NK-92 treated with Interleukin-12 subunit alpha and Interleukin-12 subunit beta, amount 100 ng/mL, for 24 hours (cell line): ENCODE results near the gene CAPZB.
A peak's percentile ranks its signal among the peaks of the same experiment; 100 is the strongest.

Source experiments
- DNase-seq: peaks from one replicate; lab custom pipeline; 2025; lab: John Stamatoyannopoulos, UW

The CAPZB gene

DNA sequence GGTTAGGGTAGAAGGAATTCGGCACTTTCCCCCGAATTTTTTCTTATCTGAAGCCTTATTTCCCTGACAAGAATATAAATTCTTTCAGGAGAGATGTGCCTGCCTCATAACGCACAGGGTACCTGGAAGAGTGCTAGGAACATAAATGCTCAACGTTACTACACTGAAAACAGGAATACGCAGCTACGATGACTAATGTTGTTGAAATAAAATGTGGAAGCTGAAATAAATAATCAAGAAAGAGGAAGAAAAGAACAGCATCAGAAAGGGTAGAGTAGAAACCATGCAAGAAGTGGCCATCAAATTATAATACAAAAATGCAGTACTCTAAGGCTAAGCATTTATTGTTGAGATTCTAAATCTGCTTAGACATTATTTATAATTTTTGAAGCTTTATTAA is 139.3 kb downstream of the CAPZB start:
- no peak for DNase-seq

DNA sequence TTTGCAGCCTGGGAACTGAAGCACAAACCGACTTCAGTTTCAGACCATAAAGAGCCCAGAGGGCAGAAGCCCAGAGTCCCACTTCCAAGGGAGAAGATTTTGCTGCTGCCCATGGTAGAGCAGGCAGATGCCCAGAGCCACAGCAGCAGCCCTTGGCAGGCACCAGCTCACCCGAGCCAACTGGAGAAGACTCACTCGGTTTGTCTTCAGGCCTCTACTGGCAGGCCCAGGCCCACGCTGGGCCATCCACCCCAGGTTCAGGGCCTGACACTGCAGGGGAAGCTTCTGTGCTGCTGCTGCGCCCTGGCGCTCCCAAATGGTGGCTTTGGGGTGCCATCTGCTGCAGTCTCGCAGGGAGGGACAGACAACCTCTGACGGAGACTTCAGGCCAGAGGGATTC is 139.9 kb downstream of the CAPZB start:
- DNase-seq, result no peak

DNA sequence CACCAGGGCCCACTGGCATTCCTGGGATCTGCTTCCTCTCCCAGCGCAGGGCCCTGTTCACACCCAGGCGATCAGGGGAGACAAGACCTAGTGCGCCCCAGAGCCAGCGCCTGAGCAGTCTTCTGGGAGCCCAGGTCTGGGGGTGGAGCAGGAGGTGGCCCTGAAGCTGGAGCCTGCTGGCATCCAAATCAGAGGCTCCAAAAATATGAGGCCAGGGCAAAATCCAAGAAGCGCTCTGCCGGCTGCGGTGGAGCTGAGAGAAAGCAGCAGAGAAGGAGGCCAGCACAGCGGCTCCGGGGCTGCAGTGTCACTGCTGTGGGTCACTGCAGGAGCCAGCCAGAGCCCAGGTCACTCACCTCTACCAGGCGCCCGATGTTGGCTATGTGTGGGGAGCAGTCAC is 140.5 kb downstream of the CAPZB start:
- no peak for DNase-seq

DNA sequence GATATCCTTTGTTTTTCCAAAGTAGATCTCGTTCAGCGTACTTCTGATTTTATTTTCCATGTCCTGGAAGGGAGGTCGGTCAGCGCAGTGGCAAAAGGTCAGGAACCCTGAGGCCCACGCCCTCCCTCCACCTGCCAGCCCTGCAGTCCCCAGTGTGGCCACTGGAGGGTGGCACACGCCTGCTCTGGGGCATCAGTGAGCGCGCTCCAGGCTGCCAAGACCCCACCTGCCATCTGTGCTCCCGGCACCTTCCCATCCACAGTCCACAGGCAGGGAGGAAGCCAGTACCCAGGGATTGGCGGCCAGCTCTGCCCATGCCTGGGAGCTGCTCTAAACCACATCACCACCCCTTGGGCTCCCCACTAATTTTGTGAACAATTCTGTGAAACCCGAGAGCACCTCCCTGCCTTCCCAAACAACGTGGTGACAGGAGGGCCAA is 140.9 kb downstream of the CAPZB start:
- DNase-seq, result peak; percentile 11

DNA sequence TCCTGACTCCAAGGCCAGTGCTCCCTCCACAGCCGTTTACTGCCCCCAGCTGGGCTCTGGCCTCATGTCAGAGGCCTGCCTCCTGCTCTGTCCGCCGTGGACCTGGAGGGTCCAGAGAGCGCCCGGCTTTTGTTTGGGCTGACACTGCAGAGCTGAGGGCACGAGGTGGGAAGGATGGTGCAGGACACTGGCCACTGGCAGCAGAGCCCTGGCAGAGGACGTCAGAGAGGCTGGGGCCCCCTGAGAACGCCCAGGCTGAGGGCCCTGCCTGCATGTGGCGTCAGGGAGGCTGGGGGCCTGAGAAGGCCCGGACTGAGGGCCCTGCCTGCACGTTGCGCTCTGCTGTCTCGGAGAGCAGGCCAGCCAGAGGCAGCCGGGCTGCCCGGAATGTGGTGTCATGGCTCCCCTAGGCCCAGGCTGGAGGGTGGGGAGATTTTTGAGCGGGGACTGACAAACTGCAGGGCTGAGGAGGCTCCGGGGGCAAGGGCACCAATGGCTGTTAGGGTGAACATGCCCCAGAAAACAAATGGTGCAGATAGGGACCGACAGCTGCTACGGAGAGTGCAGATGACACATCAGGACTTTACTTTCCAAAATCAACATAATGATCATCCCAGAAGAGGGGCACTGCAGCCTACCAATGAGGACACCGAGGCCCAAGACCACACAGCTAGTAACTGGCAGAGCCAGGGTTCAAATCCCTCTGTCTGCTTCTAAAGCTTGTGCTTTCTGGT is 141.6 kb downstream of the CAPZB start:
- DNase-seq, result no peak

DNA sequence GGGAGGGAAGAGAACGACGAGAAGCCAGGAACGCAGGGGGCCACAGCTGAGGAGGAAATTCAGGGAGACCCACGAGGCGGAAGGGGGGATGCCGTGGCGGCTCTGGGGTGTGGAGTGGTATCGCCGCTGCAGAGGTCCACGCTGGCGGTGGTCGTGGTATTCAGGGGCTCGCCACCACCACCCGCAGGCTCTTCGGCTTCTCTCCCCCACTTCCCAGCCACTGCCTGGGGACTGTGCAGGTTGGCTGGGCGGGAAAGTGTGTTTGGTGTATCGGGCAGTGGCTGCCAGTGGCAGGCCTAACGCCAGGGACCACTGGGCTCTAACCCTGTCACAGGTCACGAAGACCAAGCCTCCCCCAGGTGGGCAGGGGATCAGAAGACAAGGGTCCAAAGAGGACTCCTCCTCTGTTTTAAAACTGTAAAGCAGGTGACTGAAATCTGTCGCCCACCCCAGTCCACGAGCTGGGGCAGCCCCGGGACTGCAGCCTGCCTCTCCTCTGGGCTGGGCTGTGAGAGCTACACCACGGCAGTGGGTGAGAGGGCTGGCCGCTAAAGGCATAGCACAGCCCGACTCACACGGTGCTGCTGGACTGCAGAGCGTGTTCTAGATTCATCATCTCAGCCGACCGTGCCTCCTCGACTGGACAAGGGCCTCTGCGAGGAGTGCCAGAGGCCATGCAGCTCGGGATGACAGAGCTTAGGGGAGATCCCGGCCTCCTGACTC is 142.3 kb downstream of the CAPZB start:
- DNase-seq, result no peak

DNA sequence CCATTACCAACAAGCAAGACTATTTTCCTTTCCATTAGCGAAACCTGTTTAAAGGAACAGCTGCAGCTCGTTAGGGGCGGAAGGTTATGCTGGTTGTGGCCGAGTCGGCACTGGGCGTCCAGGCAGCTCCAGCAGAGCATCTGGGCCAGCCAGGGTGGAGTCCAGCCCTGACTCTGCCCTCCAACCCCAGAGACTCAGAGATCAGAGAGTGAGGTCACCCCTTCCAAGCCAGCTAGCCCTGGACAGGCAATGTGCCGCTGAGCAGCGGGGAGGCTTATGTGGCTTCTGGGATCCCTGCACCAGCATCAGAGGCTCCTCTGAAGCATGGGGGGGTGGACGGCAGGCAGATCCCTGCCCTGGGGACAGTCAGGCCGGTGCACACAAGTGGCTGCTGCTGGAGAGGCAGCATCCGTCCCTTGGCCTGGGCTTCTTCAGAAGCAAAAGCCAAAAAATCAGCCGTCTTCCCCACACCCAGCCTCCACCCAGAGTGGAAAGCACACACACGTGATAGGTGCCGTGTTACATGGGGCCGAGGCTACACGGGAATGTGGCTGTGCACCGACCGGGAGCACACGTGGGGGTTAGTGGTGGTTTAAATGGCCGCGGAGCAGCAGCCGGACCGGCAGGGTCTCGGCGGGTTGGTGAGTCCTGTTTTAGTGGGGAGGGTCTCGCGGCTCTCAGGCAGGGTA is 143.1 kb downstream of the CAPZB start:
- no peak for DNase-seq

DNA sequence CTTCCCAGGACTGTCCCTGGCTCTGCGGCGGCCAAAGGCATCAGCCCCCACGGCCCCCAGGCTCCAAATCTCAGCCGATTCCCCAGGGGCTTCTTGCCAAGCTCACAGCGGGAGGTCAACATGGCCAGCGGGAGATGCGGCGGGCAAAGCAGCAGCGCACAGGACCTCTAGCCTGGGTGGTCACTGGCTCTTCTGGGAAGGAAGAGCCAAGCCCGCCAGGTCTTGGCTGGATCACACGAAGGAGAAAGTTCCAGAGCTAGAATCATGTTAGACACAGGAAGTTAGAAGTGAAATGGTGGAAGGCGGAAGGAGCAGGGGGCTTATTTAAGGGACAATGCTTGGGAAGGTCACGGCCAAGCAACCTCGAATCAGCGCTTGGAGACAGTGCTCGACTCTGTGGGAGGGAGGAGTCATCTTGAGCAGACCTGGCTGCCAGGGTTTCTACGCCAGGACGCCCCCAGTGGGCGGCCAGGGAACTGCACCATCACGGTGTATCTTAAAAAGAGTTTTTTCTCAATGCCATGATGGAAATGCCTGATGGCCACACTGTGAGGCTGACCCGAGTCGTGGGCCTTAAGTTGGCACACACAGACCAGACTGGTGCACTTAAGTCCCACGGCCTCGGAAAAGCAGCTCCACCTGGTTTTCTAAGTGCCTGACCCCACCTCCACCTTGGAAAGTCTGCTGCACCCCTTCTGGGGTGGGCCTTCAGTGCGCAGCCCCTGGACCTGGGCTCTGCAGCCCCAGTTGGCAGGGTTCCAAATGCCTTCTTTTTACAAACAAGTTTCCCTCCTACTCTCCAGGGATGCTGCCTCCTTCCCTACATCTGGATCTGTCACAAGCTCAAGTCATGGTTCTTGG is 143.9 kb downstream of the CAPZB start:
- peak; percentile 7 for DNase-seq

DNA sequence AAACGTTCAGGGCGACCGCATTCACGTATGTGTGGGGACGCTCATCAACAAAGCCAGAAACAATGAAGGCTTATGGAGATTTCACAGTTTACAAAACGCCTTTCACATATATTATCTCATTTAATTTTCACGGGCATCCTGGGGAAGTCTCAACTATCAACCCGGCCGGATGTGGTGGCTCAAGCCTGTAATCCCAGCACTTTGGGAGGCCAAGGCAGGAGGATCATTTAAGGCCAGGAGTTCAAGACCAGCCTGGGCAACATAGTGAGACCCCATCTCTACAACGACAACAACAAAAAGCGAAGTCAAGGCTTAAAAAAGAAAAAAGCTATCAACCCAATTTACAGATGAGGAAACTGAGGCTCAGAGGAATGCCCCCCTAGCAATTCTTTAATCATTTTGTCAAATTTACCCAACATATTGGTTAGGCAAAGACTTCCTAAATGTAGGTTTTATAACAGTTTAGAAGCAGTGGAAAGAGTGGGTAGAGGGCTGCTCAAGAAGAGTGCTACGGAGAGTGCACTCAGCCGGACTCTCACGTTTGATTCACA is 144.9 kb downstream of the CAPZB start:
- DNase-seq, result no peak

DNA sequence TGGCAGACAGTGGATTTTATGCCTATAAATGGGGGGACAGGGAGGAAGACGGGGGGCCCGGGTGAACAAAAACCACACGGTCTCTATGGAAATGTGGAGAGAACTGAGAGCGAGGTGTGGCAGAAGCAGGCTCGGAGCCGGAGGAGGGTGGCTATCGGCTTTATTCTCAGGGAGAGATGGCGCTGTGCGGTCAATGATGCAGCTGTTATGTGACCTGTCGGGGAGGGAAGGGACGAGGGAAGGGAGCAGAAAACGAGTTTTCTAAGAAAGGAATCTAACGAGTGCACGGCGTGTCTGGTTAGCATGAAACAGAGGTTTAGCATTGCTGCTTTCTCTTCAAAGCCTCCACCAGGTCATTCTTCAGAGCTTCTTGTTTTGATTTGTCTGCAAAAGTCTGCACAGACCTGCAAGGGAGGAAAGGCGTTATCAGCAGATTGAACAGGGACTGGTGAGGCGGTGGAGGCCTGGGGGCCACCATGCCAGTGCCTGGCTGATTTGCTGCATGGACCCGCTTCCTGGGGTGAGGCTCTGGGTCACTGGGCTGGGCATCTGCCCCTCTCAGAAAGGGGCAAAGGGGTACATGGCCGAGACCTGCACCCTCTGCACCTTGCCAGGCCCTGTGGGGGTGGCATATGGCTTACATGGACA is 146.0 kb downstream of the CAPZB start:
- DNase-seq, result no peak

DNA sequence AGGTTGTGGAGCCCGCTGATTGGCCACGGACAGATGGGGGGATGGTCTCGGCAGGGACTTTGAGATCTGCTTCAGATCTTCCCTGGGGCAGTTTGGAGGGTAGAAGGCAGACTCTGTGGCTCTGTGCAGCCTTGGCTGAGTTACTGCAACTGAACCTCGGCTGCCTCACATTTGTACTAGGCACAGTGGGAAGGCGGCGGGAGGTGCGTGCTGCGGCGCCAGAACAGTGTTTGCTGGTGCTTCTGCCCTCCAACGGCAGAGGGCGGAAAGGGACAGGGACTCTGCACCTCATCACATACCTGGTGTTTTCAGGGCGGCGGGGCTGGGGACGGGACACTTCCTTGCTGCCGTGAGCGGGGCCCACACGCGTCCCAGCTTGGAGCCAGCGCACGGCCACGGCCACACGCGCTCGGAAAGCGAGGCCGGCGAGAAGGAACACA is 147.0 kb downstream of the CAPZB start:
- DNase-seq, result no peak

DNA sequence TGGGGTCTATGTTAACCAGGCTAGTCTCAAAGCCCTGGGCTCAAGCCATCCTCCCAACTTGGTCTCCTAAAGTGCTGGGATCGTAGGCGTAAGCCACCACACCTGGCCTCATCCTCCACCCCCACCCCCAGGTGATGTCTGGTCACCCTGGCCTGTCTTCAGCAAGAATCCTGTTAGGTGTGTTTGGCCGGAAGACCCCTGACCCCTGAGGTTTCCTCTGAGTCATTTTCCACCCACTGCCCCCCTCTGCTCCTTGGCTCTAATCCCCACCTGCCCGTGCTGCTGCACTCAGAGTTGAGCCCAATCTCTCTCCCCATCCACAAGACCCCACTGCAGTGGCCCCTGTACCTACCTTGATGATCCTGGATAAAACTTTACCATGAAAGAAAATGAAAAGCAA is 148.1 kb downstream of the CAPZB start:
- DNase-seq, result no peak

DNA sequence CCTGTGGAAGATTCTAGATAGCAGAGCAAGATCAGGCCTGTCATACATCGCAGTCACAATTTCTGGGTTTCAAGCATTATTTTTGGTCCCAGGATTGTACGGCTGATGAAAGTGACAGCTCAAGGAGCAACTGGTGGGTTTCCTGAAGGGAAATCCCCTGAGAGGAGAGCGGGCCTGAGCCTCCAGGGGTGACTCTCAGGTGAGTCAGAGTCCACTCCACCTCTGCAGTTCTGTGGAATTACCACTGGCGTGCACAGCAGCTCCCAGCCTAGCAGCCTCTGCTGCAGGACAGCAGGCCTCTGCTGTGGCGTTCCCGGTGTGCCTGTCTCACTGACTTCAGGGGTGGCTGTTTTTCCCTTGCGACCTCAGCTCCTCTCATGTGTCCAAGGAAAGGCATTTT is 148.8 kb downstream of the CAPZB start:
- no peak for DNase-seq

DNA sequence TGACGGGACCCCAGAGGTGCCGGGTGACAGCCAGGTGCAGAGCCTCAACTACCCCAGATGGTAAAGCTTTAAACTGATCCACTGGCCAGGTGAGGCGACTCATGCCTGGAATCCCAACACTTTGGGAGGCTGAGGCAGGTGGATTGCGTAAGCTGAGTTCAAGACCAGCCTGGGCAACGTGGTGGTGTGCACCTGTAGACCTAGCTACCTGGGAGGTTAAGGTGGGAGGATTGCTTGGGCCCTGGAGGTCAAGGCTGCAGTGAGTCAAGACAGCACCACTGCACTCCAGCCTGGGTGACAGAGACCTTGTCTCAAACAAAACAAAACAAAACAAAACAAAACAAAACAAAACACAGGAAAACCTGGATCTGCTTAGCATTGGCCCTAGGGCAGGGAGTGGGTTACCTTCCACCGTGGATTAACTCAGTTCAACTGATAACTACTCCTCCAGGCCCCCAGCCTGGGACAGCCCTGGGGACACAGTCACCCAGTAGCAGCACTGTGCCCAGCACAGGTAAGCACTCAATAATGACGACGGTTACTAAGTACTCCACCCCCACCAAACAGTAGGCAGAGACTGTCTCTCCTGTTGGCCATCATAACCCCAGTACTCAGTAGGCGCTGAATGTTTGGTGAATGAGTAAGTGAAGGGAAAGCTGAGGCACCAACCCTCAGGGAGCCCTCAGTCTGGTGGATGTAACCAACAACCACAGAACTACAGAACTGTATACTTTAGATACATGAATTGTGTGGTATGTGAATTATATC is 151.6 kb downstream of the CAPZB start:
- DNase-seq, result no peak

DNA sequence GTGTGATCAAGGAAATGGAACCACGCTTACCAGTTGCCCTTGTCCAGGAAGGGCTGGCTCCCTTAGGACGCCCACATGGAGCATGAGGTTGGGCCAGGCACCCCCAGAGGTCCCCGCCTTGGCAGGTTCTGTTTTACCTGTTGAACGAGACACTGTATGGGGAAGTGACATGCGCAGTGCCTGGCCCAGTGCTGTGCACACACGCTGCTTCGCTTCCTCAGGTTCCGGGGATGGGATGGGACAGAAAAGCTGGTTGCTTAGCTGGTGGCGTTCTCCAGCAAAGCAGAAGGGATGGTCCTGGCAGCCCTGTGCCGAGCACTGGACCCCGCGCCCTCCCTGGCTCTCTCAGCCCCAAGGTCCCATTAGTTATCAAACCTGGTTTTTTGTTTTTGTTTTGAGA is 152.5 kb downstream of the CAPZB start:
- DNase-seq, result no peak

DNA sequence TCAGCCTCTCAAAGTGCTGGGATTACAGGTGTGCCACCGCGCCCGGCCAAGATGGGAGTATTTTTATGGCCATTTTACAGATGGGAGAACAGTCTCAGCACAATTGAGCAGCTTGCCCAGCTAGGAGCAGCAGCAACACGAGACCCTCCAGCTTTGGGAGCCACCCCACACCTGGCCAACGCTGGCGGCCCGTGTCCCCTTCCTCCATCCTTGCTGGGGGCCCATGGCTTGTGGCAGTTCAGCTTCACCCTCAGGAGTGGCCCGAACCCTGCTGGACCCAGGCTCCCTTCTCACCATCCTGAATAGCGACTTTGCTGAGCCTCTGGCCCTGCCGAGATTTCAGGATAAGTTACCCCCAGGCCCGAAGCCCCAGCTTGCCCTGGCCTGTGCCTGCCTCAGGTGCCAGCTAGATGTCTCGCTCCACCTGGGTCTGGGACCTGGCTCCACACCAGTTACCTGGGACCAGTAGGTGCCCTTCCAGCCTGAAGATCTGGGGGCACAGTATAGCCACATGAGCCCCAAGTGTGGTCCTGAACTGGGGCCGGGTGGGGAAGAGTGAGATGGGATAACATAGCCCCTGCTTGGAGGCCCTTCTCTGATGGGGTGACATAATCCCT is 154.0 kb downstream of the CAPZB start:
- DNase-seq, result no peak

DNA sequence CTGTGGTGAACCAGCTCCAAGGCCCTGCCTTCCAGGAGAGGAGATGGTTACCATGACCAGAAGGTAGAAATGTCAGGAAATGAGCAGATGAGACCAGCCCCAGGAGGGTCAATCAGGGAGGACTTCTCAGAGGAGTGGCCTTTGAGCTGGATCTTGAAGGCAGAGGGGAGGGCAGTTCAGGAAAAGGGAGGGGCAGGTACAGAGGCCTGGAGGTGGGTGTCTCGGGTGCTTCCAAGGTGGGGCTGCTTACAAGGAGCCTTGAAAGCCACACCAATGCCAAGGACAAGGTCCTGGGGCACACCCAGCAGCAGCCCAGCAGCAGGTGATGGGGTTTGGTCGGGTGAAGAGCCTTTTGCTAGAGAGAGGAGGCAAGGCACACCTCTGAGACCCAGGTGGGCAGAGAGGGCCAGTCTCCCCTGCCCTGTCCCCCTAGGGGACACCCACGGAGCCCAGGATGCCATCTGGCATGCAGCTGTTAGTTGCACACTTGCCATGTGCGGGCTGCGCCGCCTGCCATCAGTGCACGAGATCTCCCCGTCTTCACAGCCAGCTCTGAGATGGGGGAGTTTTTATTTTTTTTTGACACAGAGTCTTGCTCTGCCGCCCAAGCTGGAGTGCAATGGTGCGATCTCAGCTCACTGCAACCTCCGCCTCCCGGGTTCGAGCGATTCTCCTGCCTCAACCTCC is 154.7 kb downstream of the CAPZB start:
- no peak for DNase-seq

DNA sequence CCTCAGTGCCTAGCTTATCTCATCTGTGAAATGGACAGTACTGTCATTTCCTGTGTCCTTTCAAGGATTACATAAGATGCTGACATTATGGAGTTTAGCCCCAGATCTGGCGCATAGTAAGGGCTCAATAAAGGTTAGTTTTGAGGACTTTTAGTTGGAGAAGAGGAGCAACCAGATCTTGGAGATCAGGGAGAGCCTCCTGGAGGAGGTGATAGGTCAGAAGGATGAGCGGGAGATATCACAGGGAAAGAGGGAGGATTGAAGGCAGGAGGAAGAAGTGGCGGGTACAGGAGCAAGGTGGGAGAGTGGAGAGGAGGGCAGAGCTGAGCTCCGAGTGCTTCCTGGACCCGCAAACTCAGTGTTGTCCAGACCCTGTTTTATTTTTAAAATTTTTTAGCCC is 155.7 kb downstream of the CAPZB start:
- DNase-seq, result no peak

DNA sequence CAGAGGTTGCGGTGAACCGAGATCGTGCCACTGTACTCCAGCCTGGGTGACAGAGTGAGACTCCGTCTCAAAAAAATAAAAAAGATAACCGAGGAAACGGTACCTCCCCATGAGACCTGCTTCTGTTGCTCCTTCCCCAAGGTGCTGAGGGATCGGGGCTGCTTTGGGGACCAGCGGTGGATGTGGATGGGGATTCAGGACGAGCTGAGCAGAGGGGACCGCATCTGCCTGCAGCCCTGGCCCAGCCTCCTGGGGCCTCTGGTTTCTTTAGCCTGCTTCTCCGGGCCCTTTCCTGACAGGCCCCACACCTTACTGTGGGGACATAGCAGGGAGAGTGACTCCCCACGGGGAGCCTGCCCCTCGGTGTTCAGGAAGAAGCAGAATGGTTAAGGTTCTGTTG is 156.2 kb downstream of the CAPZB start:
- no peak for DNase-seq
